Prostate gland (tissue), 2 donors: ENCODE results near the gene APBB1IP.

Experiments
- POLR2A ChIP-seq: fragments of 450-650 bp; IDR thresholded peaks from one replicate; pipeline ENCODE4 v1.6.1; 2016; ENCODE audit warnings: antibody characterized with exemption, mild to moderate bottlenecking
- POLR2AphosphoS5 ChIP-seq: sonication (generic); formaldehyde crosslinking; IDR thresholded peaks from one replicate; pipeline ENCODE4 v1.6.1; 2017; ENCODE audit warnings: antibody characterized with exemption
- TF ChIP-seq, protein P1 (sequence below), 4 experiments: fragments of 200-600 bp in 2 of 4; fragments of 450-650 bp in 2 of 4; sonication (generic) in 2 of 4; IDR thresholded peaks; 1 replicate in 3 of 4; 2 replicates in 1 of 4; pipeline ENCODE4 v1.5.1; 2016 to 2019; ENCODE audit warnings: antibody characterized with exemption in 4 of 4, mild to moderate bottlenecking in 2 of 4, moderate library complexity in 2 of 4

DNA sequence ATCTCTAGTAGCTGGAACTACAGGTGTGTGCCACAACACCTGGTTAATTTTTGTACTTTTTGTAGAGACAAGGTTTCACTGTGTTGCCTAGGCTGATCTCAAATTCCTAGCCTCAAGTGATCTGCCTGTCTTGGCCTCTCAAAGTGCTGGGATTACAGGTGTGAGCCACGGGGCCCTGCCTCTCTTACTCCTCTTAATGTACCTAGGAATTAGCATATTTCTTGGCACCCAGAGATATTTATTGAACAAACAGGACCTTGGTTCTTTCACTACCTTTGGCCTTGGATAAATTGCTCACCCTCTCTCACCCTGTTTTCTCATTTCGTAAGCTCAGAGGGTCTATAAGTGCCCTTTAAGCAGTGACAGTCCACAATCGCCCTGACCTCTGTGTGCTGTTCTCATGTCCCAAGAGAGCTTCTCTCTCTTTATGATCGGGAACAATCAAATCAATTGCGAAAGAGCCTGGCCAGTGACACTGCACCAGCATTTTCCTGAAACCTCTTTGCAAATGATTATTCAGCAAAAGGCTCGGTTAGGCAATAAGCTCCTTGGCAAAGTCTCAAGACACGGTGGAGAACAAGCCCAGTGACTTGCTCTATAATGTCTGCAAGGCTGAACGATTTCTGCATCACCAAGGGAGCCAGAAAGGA lies 117.7 kb downstream of the APBB1IP start:
- TF ChIP-seq, protein P1, sequence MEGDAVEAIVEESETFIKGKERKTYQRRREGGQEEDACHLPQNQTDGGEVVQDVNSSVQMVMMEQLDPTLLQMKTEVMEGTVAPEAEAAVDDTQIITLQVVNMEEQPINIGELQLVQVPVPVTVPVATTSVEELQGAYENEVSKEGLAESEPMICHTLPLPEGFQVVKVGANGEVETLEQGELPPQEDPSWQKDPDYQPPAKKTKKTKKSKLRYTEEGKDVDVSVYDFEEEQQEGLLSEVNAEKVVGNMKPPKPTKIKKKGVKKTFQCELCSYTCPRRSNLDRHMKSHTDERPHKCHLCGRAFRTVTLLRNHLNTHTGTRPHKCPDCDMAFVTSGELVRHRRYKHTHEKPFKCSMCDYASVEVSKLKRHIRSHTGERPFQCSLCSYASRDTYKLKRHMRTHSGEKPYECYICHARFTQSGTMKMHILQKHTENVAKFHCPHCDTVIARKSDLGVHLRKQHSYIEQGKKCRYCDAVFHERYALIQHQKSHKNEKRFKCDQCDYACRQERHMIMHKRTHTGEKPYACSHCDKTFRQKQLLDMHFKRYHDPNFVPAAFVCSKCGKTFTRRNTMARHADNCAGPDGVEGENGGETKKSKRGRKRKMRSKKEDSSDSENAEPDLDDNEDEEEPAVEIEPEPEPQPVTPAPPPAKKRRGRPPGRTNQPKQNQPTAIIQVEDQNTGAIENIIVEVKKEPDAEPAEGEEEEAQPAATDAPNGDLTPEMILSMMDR (IDR thresholded peaks at IDR 0.05): no peak
- TF ChIP-seq POLR2A: no peak
- peak; percentile 56 for TF ChIP-seq POLR2AphosphoS5
